MM.1S (cell line): ENCODE results near the gene CACNG6.

Experiments used
- DNase-seq: peaks from one replicate; pipeline ENCODE4 v3.0.0-alpha.2; 2015
- H2AFZ ChIP-seq: fragments of 300-600 bp; sonication (generic); 2 replicates; pipeline ENCODE4 v1.6.0; 2016; ENCODE audit warnings: antibody characterized with exemption, low read length
- H3F3A ChIP-seq: fragments of 300-600 bp; sonication (generic); 2 replicates; pipeline ENCODE4 v1.6.1; 2016; ENCODE audit warnings: mild to moderate bottlenecking, antibody characterized with exemption, low read length, moderate library complexity, mixed read lengths; ENCODE audit not compliant: insufficient read depth
- H3K27ac ChIP-seq: fragments of 300-600 bp; sonication (generic); 2 replicates; pipeline ENCODE4 v1.5.1; 2016; ENCODE audit warnings: mild to moderate bottlenecking, low read length
- H3K27me3 ChIP-seq: fragments of 300-600 bp; sonication (generic); replicated peaks from 2 replicates; pipeline ENCODE4 v1.6.0; 2016; ENCODE audit warnings: low read length; ENCODE audit not compliant: insufficient read depth
- H3K36me3 ChIP-seq: fragments of 300-600 bp; sonication (generic); replicated peaks from 2 replicates; pipeline ENCODE4 v1.6.1; 2016; ENCODE audit warnings: mild to moderate bottlenecking, low read length, mixed read lengths; ENCODE audit not compliant: insufficient read depth
- H3K4me1 ChIP-seq: fragments of 300-600 bp; sonication (generic); 2 replicates; pipeline ENCODE4 v1.6.1; 2016; ENCODE audit warnings: low read length, mixed read lengths
- H3K4me2 ChIP-seq: fragments of 300-600 bp; sonication (generic); 2 replicates; pipeline ENCODE4 v1.6.0; 2016; ENCODE audit warnings: low read depth, low read length
- H3K4me3 ChIP-seq: fragments of 300-600 bp; sonication (generic); 2 replicates; pipeline ENCODE4 v1.5.1; 2016; ENCODE audit warnings: low read length, mixed read lengths
- H3K79me2 ChIP-seq: fragments of 300-600 bp; sonication (generic); 2 replicates; pipeline ENCODE4 v1.6.1; 2016; ENCODE audit warnings: mixed run types, low read length, mixed read lengths
- H3K9ac ChIP-seq: fragments of 300-600 bp; sonication (generic); 2 replicates; pipeline ENCODE4 v1.6.1; 2016; ENCODE audit warnings: low read length, mixed read lengths
- H3K9me2 ChIP-seq: fragments of 300-600 bp; sonication (generic); replicated peaks from 2 replicates; pipeline ENCODE4 v1.6.1; 2016; ENCODE audit warnings: mild to moderate bottlenecking, low read length, mixed read lengths; ENCODE audit not compliant: insufficient read depth
- H3K9me3 ChIP-seq: fragments of 300-600 bp; sonication (generic); replicated peaks from 2 replicates; pipeline ENCODE4 v1.6.1; 2016; ENCODE audit warnings: mild to moderate bottlenecking, low read length, mixed read lengths; ENCODE audit not compliant: insufficient read depth
- H4K20me1 ChIP-seq: fragments of 300-600 bp; sonication (generic); 2 replicates; pipeline ENCODE4 v1.6.1; 2016; ENCODE audit warnings: mild to moderate bottlenecking, low read length, moderate library complexity, mixed read lengths; ENCODE audit not compliant: insufficient read depth
- EZH2 ChIP-seq: fragments of 300-600 bp; sonication (generic); optimal IDR thresholded peaks from 2 replicates; pipeline ENCODE3; 2017; ENCODE audit warnings: low read depth, mild to moderate bottlenecking, antibody characterized with exemption, low read length, mixed read lengths
- EZH2phosphoT487 ChIP-seq: fragments of 300-600 bp; sonication (generic); IDR thresholded peaks from 2 replicates; pipeline ENCODE4 v1.6.1; 2018; ENCODE audit warnings: antibody characterized with exemption, low read length
- TF ChIP-seq, protein P1 (sequence below): fragments of 300-600 bp; sonication (generic); IDR thresholded peaks from 2 replicates; pipeline ENCODE4 v1.5.1; 2016; ENCODE audit warnings: antibody characterized with exemption, low read length, mixed read lengths

The CACNG6 gene

GRCh38 chr19:54040003-54040402, 48.6 kb downstream of the CACNG6 start:
- no peak for DNase-seq
- H3K27me3 ChIP-seq = peaks cover 30% of the 10 kb centered on the region
- no peaks in the 10 kb centered on the region for H3F3A ChIP-seq
- no peak overlapping the region for H2AFZ ChIP-seq
- H3K9me3 ChIP-seq = no peaks in the 10 kb centered on the region
- H3K36me3 ChIP-seq = no peaks in the 10 kb centered on the region
- TF ChIP-seq, protein P1, sequence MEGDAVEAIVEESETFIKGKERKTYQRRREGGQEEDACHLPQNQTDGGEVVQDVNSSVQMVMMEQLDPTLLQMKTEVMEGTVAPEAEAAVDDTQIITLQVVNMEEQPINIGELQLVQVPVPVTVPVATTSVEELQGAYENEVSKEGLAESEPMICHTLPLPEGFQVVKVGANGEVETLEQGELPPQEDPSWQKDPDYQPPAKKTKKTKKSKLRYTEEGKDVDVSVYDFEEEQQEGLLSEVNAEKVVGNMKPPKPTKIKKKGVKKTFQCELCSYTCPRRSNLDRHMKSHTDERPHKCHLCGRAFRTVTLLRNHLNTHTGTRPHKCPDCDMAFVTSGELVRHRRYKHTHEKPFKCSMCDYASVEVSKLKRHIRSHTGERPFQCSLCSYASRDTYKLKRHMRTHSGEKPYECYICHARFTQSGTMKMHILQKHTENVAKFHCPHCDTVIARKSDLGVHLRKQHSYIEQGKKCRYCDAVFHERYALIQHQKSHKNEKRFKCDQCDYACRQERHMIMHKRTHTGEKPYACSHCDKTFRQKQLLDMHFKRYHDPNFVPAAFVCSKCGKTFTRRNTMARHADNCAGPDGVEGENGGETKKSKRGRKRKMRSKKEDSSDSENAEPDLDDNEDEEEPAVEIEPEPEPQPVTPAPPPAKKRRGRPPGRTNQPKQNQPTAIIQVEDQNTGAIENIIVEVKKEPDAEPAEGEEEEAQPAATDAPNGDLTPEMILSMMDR = no peak
- TF ChIP-seq EZH2phosphoT487 (no peak), EZH2 (no peak)
- H3K79me2 ChIP-seq = no peaks in the 10 kb centered on the region
- no peak overlapping the region for H3K27ac ChIP-seq
- H3K9me2 ChIP-seq = no peaks in the 10 kb centered on the region
- no peaks in the 10 kb centered on the region for H4K20me1 ChIP-seq
- no peaks in the 10 kb centered on the region for H3K4me1 ChIP-seq
- no peak overlapping the region for H3K4me3 ChIP-seq
- H3K4me2 ChIP-seq = no peak overlapping the region
- no peak overlapping the region for H3K9ac ChIP-seq

GRCh38 chr19:54041969-54042606, 50.7 kb downstream of the CACNG6 start:
- Histone ChIP-seq H3K36me3 (no peaks in the 10 kb centered on the region), H3K79me2 (no peaks in the 10 kb centered on the region), H3K27ac (no peak overlapping the region), H3K4me3 (no peak overlapping the region), H3K4me2 (no peak overlapping the region), H2AFZ (no peak overlapping the region), H3K9me3 (no peaks in the 10 kb centered on the region), H3K9ac (no peak overlapping the region), H4K20me1 (no peaks in the 10 kb centered on the region), H3F3A (no peaks in the 10 kb centered on the region), H3K9me2 (no peaks in the 10 kb centered on the region), H3K27me3 (peaks cover 44% of the 10 kb centered on the region), H3K4me1 (no peaks in the 10 kb centered on the region)
- TF ChIP-seq, protein P1 = no peak
- no peak for TF ChIP-seq EZH2phosphoT487
- TF ChIP-seq EZH2 = no peak
- no peak for DNase-seq

DNA sequence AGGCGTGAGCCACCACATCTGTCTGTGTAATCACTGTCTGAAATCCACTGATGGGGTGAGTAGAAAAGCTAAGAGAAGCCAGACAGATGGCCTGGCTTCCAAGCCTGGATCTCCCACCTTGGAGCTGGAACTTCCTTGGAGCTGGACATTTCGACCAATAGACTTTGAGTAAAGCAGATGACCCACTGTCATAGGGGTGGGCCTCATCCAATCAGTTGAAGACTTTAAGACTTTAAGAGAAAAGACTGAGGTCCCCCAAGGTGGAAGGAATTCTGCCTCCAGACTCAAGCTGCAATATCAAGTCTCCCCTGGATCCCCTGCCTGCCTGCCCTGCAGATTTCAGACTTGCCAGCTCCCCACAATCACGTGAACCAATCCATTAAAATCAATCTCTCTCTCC, 51.6 kb downstream of the CACNG6 start:
- H3K9me3 ChIP-seq = no peaks in the 10 kb centered on the region
- H3K27me3 ChIP-seq = peaks cover 37% of the 10 kb centered on the region
- no peaks in the 10 kb centered on the region for H3F3A ChIP-seq
- no peaks in the 10 kb centered on the region for H3K4me1 ChIP-seq
- H3K79me2 ChIP-seq = no peaks in the 10 kb centered on the region
- no peak overlapping the region for H3K4me3 ChIP-seq
- H3K9me2 ChIP-seq = no peaks in the 10 kb centered on the region
- DNase-seq = no peak
- no peak overlapping the region for H3K9ac ChIP-seq
- TF ChIP-seq EZH2 (no peak), EZH2phosphoT487 (no peak)
- TF ChIP-seq, protein P1 = no peak
- no peak overlapping the region for H3K27ac ChIP-seq
- H4K20me1 ChIP-seq = no peaks in the 10 kb centered on the region
- H2AFZ ChIP-seq = no peak overlapping the region
- H3K4me2 ChIP-seq = no peak overlapping the region
- H3K36me3 ChIP-seq = no peaks in the 10 kb centered on the region
